H9 (cell line): ENCODE measurements around the gene TTF2. TPM values are rescaled to one million over a fixed set of nuclear protein-coding genes. Genes with fewer than 3 reads are reported as not detected.

ENCODE experiments used
- DNase-seq: peaks from one replicate; pipeline ENCODE4 v3.0.0-alpha.2; 2017
- H2AFZ ChIP-seq: one replicate; pipeline ENCODE4 v1.6.1; 2013; ENCODE audit warnings: mild to moderate bottlenecking, low read length, control low read depth, moderate library complexity
- H2AK5ac ChIP-seq: 2 replicates; pipeline ENCODE4 v1.6.1; 2013; ENCODE audit warnings: low read length, control low read depth, mixed read lengths; ENCODE audit not compliant: insufficient read length
- H2BK120ac ChIP-seq: one replicate; pipeline ENCODE4 v1.6.1; 2013; ENCODE audit warnings: low read depth, mild to moderate bottlenecking, low read length, control low read depth, inconsistent platforms; ENCODE audit not compliant: poor library complexity, severe bottlenecking
- H2BK12ac ChIP-seq: 2 replicates; pipeline ENCODE4 v1.6.1; 2013; ENCODE audit warnings: low read length, control low read depth, mixed read lengths, low read depth; ENCODE audit not compliant: insufficient read length
- H2BK15ac ChIP-seq: 2 replicates; pipeline ENCODE4 v1.6.1; 2013; ENCODE audit warnings: low read depth, low read length, control low read depth
- H2BK20ac ChIP-seq: one replicate; pipeline ENCODE4 v1.6.1; 2013; ENCODE audit warnings: low read depth, mild to moderate bottlenecking, low read length, control low read depth, inconsistent platforms; ENCODE audit not compliant: poor library complexity, severe bottlenecking
- H2BK5ac ChIP-seq: 2 replicates; pipeline ENCODE4 v1.6.1; 2013; ENCODE audit warnings: low read length, control low read depth, mixed read lengths; ENCODE audit not compliant: insufficient read length
- H3K14ac ChIP-seq: 2 replicates; pipeline ENCODE4 v1.6.1; 2013; ENCODE audit warnings: low read length, control low read depth; ENCODE audit not compliant: insufficient read depth
- H3K18ac ChIP-seq: 2 replicates; pipeline ENCODE4 v1.6.1; 2013; ENCODE audit warnings: low read depth, mild to moderate bottlenecking, mixed read lengths, low read length, control low read depth; ENCODE audit not compliant: insufficient read length
- H3K23ac ChIP-seq: 2 replicates; pipeline ENCODE4 v1.6.1; 2013; ENCODE audit warnings: low read length, control low read depth, mixed read lengths, low read depth; ENCODE audit not compliant: insufficient read length
- H3K23me2 ChIP-seq: 2 replicates; pipeline ENCODE4 v1.6.1; 2013; ENCODE audit warnings: low read depth, mild to moderate bottlenecking, mixed read lengths, low read length, control low read depth; ENCODE audit not compliant: insufficient read length, poor library complexity, severe bottlenecking
- H3K27ac ChIP-seq: 2 replicates; pipeline ENCODE4 v1.5.1; 2013; ENCODE audit warnings: low read length, control low read depth, mixed read lengths, low read depth; ENCODE audit not compliant: insufficient read length
- H3K27me3 ChIP-seq: 2 replicates; pipeline ENCODE4 v1.6.1; 2013; ENCODE audit warnings: low read length, control low read depth, inconsistent platforms; ENCODE audit not compliant: insufficient read depth
- H3K4ac ChIP-seq: 2 replicates; pipeline ENCODE4 v1.6.1; 2013; ENCODE audit warnings: low read depth, mild to moderate bottlenecking, control low read depth, inconsistent platforms, low read length, moderate library complexity
- H3K4me1 ChIP-seq: 2 replicates; pipeline ENCODE4 v1.6.1; 2013; ENCODE audit warnings: low read length, control low read depth, inconsistent platforms; ENCODE audit not compliant: insufficient read depth
- H3K4me2 ChIP-seq: 2 replicates; pipeline ENCODE4 v1.6.1; 2013; ENCODE audit warnings: low read length, control low read depth, mixed read lengths; ENCODE audit not compliant: insufficient read length, insufficient read depth
- H3K56ac ChIP-seq: 2 replicates; pipeline ENCODE4 v1.6.1; 2013; ENCODE audit warnings: low read depth, mild to moderate bottlenecking, mixed read lengths, low read length, control low read depth; ENCODE audit not compliant: insufficient read length
- H3K79me1 ChIP-seq: 2 replicates; pipeline ENCODE4 v1.6.1; 2013; ENCODE audit warnings: low read depth, mild to moderate bottlenecking, moderate library complexity, low read length, control low read depth, inconsistent platforms; ENCODE audit not compliant: insufficient read depth, poor library complexity, severe bottlenecking
- H3K79me2 ChIP-seq: 2 replicates; pipeline ENCODE4 v1.6.1; 2013; ENCODE audit warnings: low read length, control low read depth, inconsistent platforms; ENCODE audit not compliant: insufficient read depth
- H3K9ac ChIP-seq: 2 replicates; pipeline ENCODE4 v1.6.1; 2013; ENCODE audit warnings: low read length, control low read depth, mixed read lengths; ENCODE audit not compliant: insufficient read length; ENCODE audit errors: extremely low read depth
- H3K9me3 ChIP-seq: one replicate; pipeline ENCODE4 v1.6.1; 2013; ENCODE audit warnings: low read depth, low read length, inconsistent platforms; ENCODE audit not compliant: control insufficient read depth
- H3T11ph ChIP-seq: one replicate; pipeline ENCODE4 v1.6.1; 2013; ENCODE audit warnings: mild to moderate bottlenecking, low read length, control low read depth, inconsistent platforms
- H4K20me1 ChIP-seq: one replicate; pipeline ENCODE4 v1.6.1; 2013; ENCODE audit not compliant: control insufficient read depth, insufficient read length, insufficient read depth
- H4K5ac ChIP-seq: 2 replicates; pipeline ENCODE4 v1.6.1; 2013; ENCODE audit warnings: low read depth, mild to moderate bottlenecking, mixed read lengths, low read length, control low read depth; ENCODE audit not compliant: insufficient read length
- H4K8ac ChIP-seq: replicated peaks from 2 replicates; pipeline ENCODE4 v1.6.1; 2013; ENCODE audit warnings: low read length, control low read depth, mixed read lengths, low read depth; ENCODE audit not compliant: insufficient read length
- H4K91ac ChIP-seq: 2 replicates; pipeline ENCODE4 v1.6.1; 2013; ENCODE audit warnings: low read depth, mild to moderate bottlenecking, moderate library complexity, mixed read lengths, low read length, control low read depth; ENCODE audit not compliant: insufficient read length
- H3K27ac Mint-ChIP-seq, 3 experiments: 2 replicates in 2 of 3; 3 replicates in 1 of 3; pipeline ENCODE4 v1.8.0; 2020 to 2021; ENCODE audit warnings: mixed read lengths in 3 of 3, mild to moderate bottlenecking in 1 of 3, moderate library complexity in 1 of 3
- H3K27me3 Mint-ChIP-seq: 2 replicates; pipeline ENCODE4 v1.8.0; 2021; ENCODE audit warnings: low read depth, mild to moderate bottlenecking, moderate library complexity, mixed read lengths
- H3K36me3 Mint-ChIP-seq, 3 experiments: 2 replicates in 2 of 3; 3 replicates in 1 of 3; pipeline ENCODE4 v1.8.0; 2020 to 2021; ENCODE audit warnings: low read depth in 3 of 3, mixed read lengths in 3 of 3; ENCODE audit not compliant: insufficient read depth in 1 of 3
- H3K4me1 Mint-ChIP-seq, 2 experiments: 2 replicates each; pipeline ENCODE4 v1.8.0; 2020; ENCODE audit warnings: mixed read lengths in 2 of 2
- H3K4me3 Mint-ChIP-seq, 2 experiments: 2 replicates in 1 of 2; 3 replicates in 1 of 2; pipeline ENCODE4 v1.8.0; 2020 to 2021; ENCODE audit warnings: mild to moderate bottlenecking in 2 of 2, mixed read lengths in 2 of 2, moderate library complexity in 1 of 2
- H3K9me3 Mint-ChIP-seq, 2 experiments: 2 replicates in 1 of 2; 3 replicates in 1 of 2; pipeline ENCODE4 v1.8.0; 2020; ENCODE audit warnings: mild to moderate bottlenecking in 2 of 2, mixed read lengths in 2 of 2, moderate library complexity in 1 of 2
- CTCF ChIP-seq: fragments of 200-600 bp; sonication (generic); conservative IDR thresholded peaks from 3 replicates; pipeline ENCODE4 v1.8.0; 2021; ENCODE audit warnings: antibody characterized with exemption, mild to moderate bottlenecking
- WGBS: extraction: QIAGEN DNeasy Blood & Tissue Kit; methylation state at CpG from one replicate; pipeline ENCODE4 v1.1.7; 2013; ENCODE audit warnings: missing lambda C conversion rate, low lambda C conversion rate, mixed read lengths; ENCODE audit not compliant: insufficient read length; ENCODE audit errors: extremely low coverage; 5-methylcytosine and 5-hydroxymethylcytosine counted together
- total RNA-seq: library from RNA; stranded (reverse); gene quantifications from 2 replicates; pipeline ENCODE4 v1.2.1, GENCODE V29; 2021

Gene TTF2
- total RNA-seq, 1 experiment from 2014 or later: 86.4 TPM

- no peak overlapping the region for H3K4ac ChIP-seq
- no CpG with 5 or more reads among the region's 2 CpGs for WGBS
- H3K27me3 Mint-ChIP-seq: no peaks in the 10 kb centered on the region
Measured at GRCh38 chr1:117114877-117115276, 54.8 kb downstream of the TTF2 start.

More at GRCh38 chr1:117114877-117115276, 54.8 kb downstream of the TTF2 start:
- DNase-seq: no peak
- no peak overlapping the region for H2BK20ac ChIP-seq
- no peak overlapping the region for H3K27ac ChIP-seq
- Mint-ChIP-seq H3K4me1 (peaks cover 12 to 13% of the 10 kb centered on the region in 2 experiments), H3K4me3 (no peak overlapping the region), H3K9me3 (no peaks in the 10 kb centered on the region), H3K27ac (no peak overlapping the region), H3K36me3 (peaks cover 20 to 62% (median 53%) of the 10 kb centered on the region in 3 experiments; a peak in 6 of 7 replicates)
- H4K8ac ChIP-seq: no peak overlapping the region
- no peak overlapping the region for H3K14ac ChIP-seq
- H2AFZ ChIP-seq: no peak overlapping the region
- H3K9me3 ChIP-seq: no peaks in the 10 kb centered on the region
- H3K4me2 ChIP-seq: no peak overlapping the region
- H4K20me1 ChIP-seq: no peaks in the 10 kb centered on the region
- H4K5ac ChIP-seq: no peak overlapping the region
- no peak overlapping the region for H3T11ph ChIP-seq
- no peaks in the 10 kb centered on the region for H3K79me1 ChIP-seq
- no peak overlapping the region for H3K56ac ChIP-seq
- H3K23ac ChIP-seq: no peak overlapping the region
- no peaks in the 10 kb centered on the region for H3K23me2 ChIP-seq
- H2BK120ac ChIP-seq: no peak overlapping the region
- H3K27me3 ChIP-seq: no peaks in the 10 kb centered on the region
- H2AK5ac ChIP-seq: no peak overlapping the region
- H3K9ac ChIP-seq: no peak overlapping the region
- TF ChIP-seq CTCF: no peak
- H3K18ac ChIP-seq: no peak overlapping the region
- no peak overlapping the region for H2BK12ac ChIP-seq
- H2BK15ac ChIP-seq: no peak overlapping the region
- H3K79me2 ChIP-seq: no peaks in the 10 kb centered on the region
- no peak overlapping the region for H2BK5ac ChIP-seq
- H4K91ac ChIP-seq: no peak overlapping the region
- H3K4me1 ChIP-seq: peaks cover 4% of the 10 kb centered on the region; the same call in 1 of the 2 replicates
